HCT116 (cell line): ENCODE results near the gene CDHR5. TPM values are rescaled to one million over a fixed set of nuclear protein-coding genes. Genes with fewer than 3 reads are reported as not detected.

Source experiments
- ATAC-seq: fragments of 200-7000 bp; cut with Tn5 transposase; 2 replicates; pipeline ENCODE4 v1.9.1; 2020; ENCODE audit warnings: mild to moderate bottlenecking, moderate library complexity
- BruUV-seq: library from RNA; stranded (reverse); fragments of 400-500 nt; replicated peaks from 2 replicates; lab custom pipeline; 2021; lab: Mats Ljungman, UMichigan
- CTCF ChIA-PET: fragments of 300-600 bp; sonication (Branson Sonifier 250); formaldehyde crosslinking; loops from one replicate; lab custom pipeline; 2021; ENCODE audit warnings: antibody characterized with exemption; lab: Charles Lee
- POLR2A ChIA-PET: fragments of 300-600, 350-600 bp; sonication (Branson Sonifier 250); formaldehyde crosslinking; loops from one replicate; lab custom pipeline; 2021; ENCODE audit warnings: antibody characterized with exemption; lab: Charles Lee
- RAD21 ChIA-PET, 2 experiments: fragments of 300-600 bp; sonication (Branson Sonifier 250); formaldehyde crosslinking; loops; one replicate each; lab custom pipeline; 2023; ENCODE audit warnings: low total read pairs in 2 of 2; ENCODE audit not compliant: uncharacterized antibody in 2 of 2, unreplicated experiment in 2 of 2, low non-redundant PET in 1 of 2; lab: Charles Lee
- DNase-seq: peaks from one replicate; pipeline ENCODE4 v3.0.0-alpha.2; 2010; ENCODE audit warnings: low read depth, low spot score
- H2AFZ ChIP-seq: fragments of 200-600 bp; shearing (Covaris generic), sonication (generic); 2 replicates; pipeline ENCODE4 v1.6.1; 2017; ENCODE audit warnings: low read depth, mixed run types, mixed read lengths, antibody characterized with exemption, low read length; ENCODE audit not compliant: poor library complexity, severe bottlenecking
- H3K27ac ChIP-seq: 2 replicates; pipeline ENCODE4 v1.5.1; 2012; ENCODE audit warnings: low read depth, low read length
- H3K27me3 ChIP-seq: fragments of 200-600 bp; sonication (generic); 2 replicates; pipeline ENCODE4 v1.6.1; 2016; ENCODE audit warnings: mixed run types, low read length, mixed read lengths; ENCODE audit not compliant: insufficient read depth
- H3K36me3 ChIP-seq, 2 experiments: fragments of 200-500 bp in 1 of 2; fragments of 200-600 bp in 1 of 2; sonication (Bioruptor generic) in 1 of 2; sonication (generic) in 1 of 2; 2 replicates each; pipeline versions ENCODE4 v1.5.1 to v1.6.1; 2014 to 2016; ENCODE audit warnings: low read length in 2 of 2, inconsistent platforms in 1 of 2, mixed read lengths in 1 of 2, mixed run types in 1 of 2; ENCODE audit not compliant: insufficient read depth in 2 of 2, control insufficient read depth in 1 of 2
- H3K4me1 ChIP-seq, 2 experiments: fragments of 200-600 bp in 1 of 2; sonication (generic) in 1 of 2; 2 replicates each; pipeline versions ENCODE4 v1.5.1 to v1.6.1; 2012 to 2017; ENCODE audit warnings: low read length in 2 of 2, inconsistent platforms in 1 of 2, mild to moderate bottlenecking in 1 of 2, mixed read lengths in 1 of 2, mixed run types in 1 of 2, moderate library complexity in 1 of 2; ENCODE audit not compliant: insufficient read depth in 2 of 2, control insufficient read depth in 1 of 2
- H3K4me2 ChIP-seq: fragments of 200-600 bp; sonication (generic); 2 replicates; pipeline ENCODE4 v1.6.1; 2017; ENCODE audit warnings: mixed run types, low read length, mixed read lengths
- H3K4me3 ChIP-seq, 2 experiments: fragments of 200-600 bp in 1 of 2; sonication (generic) in 1 of 2; replicated peaks in 1 of 2; 2 replicates each; pipeline ENCODE4 v1.5.1; 2011 to 2016; ENCODE audit warnings: low read length in 2 of 2, control low read depth in 1 of 2, low read depth in 1 of 2, mild to moderate bottlenecking in 1 of 2, mixed read lengths in 1 of 2, mixed run types in 1 of 2
- H3K79me2 ChIP-seq: fragments of 200-600 bp; sonication (generic); 2 replicates; pipeline ENCODE4 v1.6.1; 2017; ENCODE audit warnings: mild to moderate bottlenecking, mixed run types, low read length, moderate library complexity, mixed read lengths; ENCODE audit not compliant: insufficient read depth
- H3K9ac ChIP-seq: fragments of 200-600 bp; sonication (generic); 2 replicates; pipeline ENCODE4 v1.6.1; 2016; ENCODE audit warnings: low read length, mixed read lengths
- H3K9me2 ChIP-seq: fragments of 200-600 bp; sonication (generic), shearing (Covaris generic); 2 replicates; pipeline ENCODE4 v1.6.1; 2017; ENCODE audit warnings: mixed run types, mild to moderate bottlenecking, moderate library complexity; ENCODE audit not compliant: insufficient read depth
- H3K9me3 ChIP-seq, 2 experiments: fragments of 200-500 bp in 1 of 2; fragments of 200-600 bp in 1 of 2; sonication (Bioruptor generic) in 1 of 2; sonication (generic) in 1 of 2; 2 replicates each; pipeline ENCODE4 v1.6.1; 2014 to 2017; ENCODE audit warnings: low read length in 2 of 2, mixed read lengths in 2 of 2, inconsistent platforms in 1 of 2, low read depth in 1 of 2, mild to moderate bottlenecking in 1 of 2, mixed run types in 1 of 2, moderate library complexity in 1 of 2; ENCODE audit not compliant: control insufficient read depth in 1 of 2, insufficient read depth in 1 of 2
- H4K20me1 ChIP-seq: fragments of 200-600 bp; sonication (generic), shearing (Covaris generic); 2 replicates; pipeline ENCODE4 v1.6.1; 2017; ENCODE audit warnings: mixed run types, mild to moderate bottlenecking, moderate library complexity; ENCODE audit not compliant: insufficient read depth
- ATF3 ChIP-seq: IDR thresholded peaks from 2 replicates; pipeline ENCODE4 v1.6.1; 2012
- CBX3 ChIP-seq: IDR thresholded peaks from 2 replicates; pipeline ENCODE4 v1.6.1; 2012; ENCODE audit warnings: low read depth
- ELF1 ChIP-seq: IDR thresholded peaks from 2 replicates; pipeline ENCODE4 v1.6.1; 2012; ENCODE audit warnings: low read depth, borderline replicate concordance
- EZH2phosphoT487 ChIP-seq: fragments of 200-600 bp; IDR thresholded peaks from 2 replicates; pipeline ENCODE4 v1.6.1; 2018; ENCODE audit warnings: antibody characterized with exemption, borderline replicate concordance
- FOSL1 ChIP-seq: IDR thresholded peaks from 2 replicates; pipeline ENCODE4 v1.6.1; 2012; ENCODE audit warnings: low read depth
- JUND ChIP-seq: IDR thresholded peaks from 2 replicates; pipeline ENCODE4 v1.6.1; 2012
- POLR2A ChIP-seq: IDR thresholded peaks from 2 replicates; pipeline ENCODE4 v1.7.0; 2011; ENCODE audit warnings: borderline replicate concordance; ENCODE audit not compliant: insufficient read depth, insufficient read length; ENCODE audit errors: extremely low read depth
- RAD21 ChIP-seq: IDR thresholded peaks from 2 replicates; pipeline ENCODE4 v1.6.1; 2012; ENCODE audit warnings: low read depth, mild to moderate bottlenecking
- REST ChIP-seq: IDR thresholded peaks from 2 replicates; pipeline ENCODE4 v1.6.1; 2012; ENCODE audit warnings: low read depth
- SP1 ChIP-seq: IDR thresholded peaks from 2 replicates; pipeline ENCODE4 v1.6.1; 2012; ENCODE audit warnings: low read depth
- SRF ChIP-seq: IDR thresholded peaks from 2 replicates; pipeline ENCODE4 v1.6.1; 2012; ENCODE audit warnings: low read depth
- TCF7L2 ChIP-seq: IDR thresholded peaks from 2 replicates; pipeline ENCODE4 v1.7.0; 2011; ENCODE audit warnings: borderline replicate concordance, inconsistent platforms; ENCODE audit not compliant: insufficient read depth, insufficient read length; ENCODE audit errors: extremely low read depth
- YY1 ChIP-seq: IDR thresholded peaks from 2 replicates; pipeline ENCODE4 v1.6.1; 2011; ENCODE audit warnings: low read length, low read depth, moderate library complexity, mild to moderate bottlenecking; ENCODE audit not compliant: insufficient replicate concordance; ENCODE audit errors: extremely low read depth
- ZBTB33 ChIP-seq: IDR thresholded peaks from 2 replicates; pipeline ENCODE4 v1.6.1; 2011; ENCODE audit warnings: mild to moderate bottlenecking, low read length, moderate library complexity; ENCODE audit not compliant: insufficient replicate concordance; ENCODE audit errors: extremely low read depth
- ZFX ChIP-seq: fragments of 450-650 bp; IDR thresholded peaks from 2 replicates; pipeline ENCODE4 v1.6.1; 2017
- intact Hi-C: fragments of 100-400 bp; cut with micrococcal nuclease; formaldehyde crosslinking; loops from 2 replicates; pipeline ENCODE4 v1.10.0; 2022
- total RNA-seq: library from RNA; stranded (reverse); gene quantifications from one replicate; pipeline ENCODE4 v1.2.1, GENCODE V29; 2021; ENCODE audit not compliant: unreplicated experiment

CDHR5 gene
- total RNA-seq, 1 experiment from 2014 or later = not detected

GRCh38 chr11:587978-588380, 36.8 kb downstream of the CDHR5 start:
- POLR2A ChIA-PET = no interaction called here

More at GRCh38 chr11:587978-588380, 36.8 kb downstream of the CDHR5 start:
- no TSS peak for BruUV-seq
- no peak overlapping the region for H2AFZ ChIP-seq
- no peaks in the 10 kb centered on the region for H4K20me1 ChIP-seq
- peaks cover 83% of the 10 kb centered on the region for H3K79me2 ChIP-seq
- no peaks in the 10 kb centered on the region for H3K9me2 ChIP-seq
- H3K4me3 ChIP-seq = no peak overlapping the region
- TF ChIP-seq FOSL1 (no peak), POLR2A (no peak), SRF (no peak), JUND (no peak), TCF7L2 (no peak), RAD21 (no peak), ATF3 (no peak), SP1 (no peak), EZH2phosphoT487 (no peak), ZFX (no peak), REST (no peak), YY1 (no peak), ZBTB33 (no peak), CBX3 (no peak), ELF1 (no peak)
- ChIA-PET CTCF (no interaction called here), RAD21 (no interaction called here)
- no peaks in the 10 kb centered on the region for H3K4me1 ChIP-seq
- H3K27me3 ChIP-seq = no peaks in the 10 kb centered on the region
- H3K27ac ChIP-seq = no peak overlapping the region
- H3K9ac ChIP-seq = no peak overlapping the region
- no peaks in the 10 kb centered on the region for H3K9me3 ChIP-seq
- H3K4me2 ChIP-seq = no peak overlapping the region
- DNase-seq (no peak), ATAC-seq (no peak)
- intact Hi-C loops = no loop called here
- peaks cover 47 to 63% of the 10 kb centered on the region in 2 experiments for H3K36me3 ChIP-seq
